H1 (cell line): ENCODE measurements around the gene HRH1. TPM values are rescaled to one million over a fixed set of nuclear protein-coding genes. Genes with fewer than 3 reads are reported as not detected.

Experiments used
- CTCF ChIA-PET: fragments of 300-600 bp; sonication (Branson Sonifier 250); formaldehyde crosslinking; loops from one replicate; lab custom pipeline; 2021; ENCODE audit not compliant: partially characterized antibody; lab: Charles Lee
- POLR2A ChIA-PET: fragments of 300-600 bp; sonication (Branson Sonifier 250); formaldehyde crosslinking; loops from one replicate; lab custom pipeline; 2021; ENCODE audit warnings: inconsistent platforms; ENCODE audit not compliant: partially characterized antibody; lab: Charles Lee
- DNase-seq, 2 experiments: peaks; one replicate each; pipeline versions ENCODE4 v3.0.0 to v3.0.0-alpha.2; 2010 to 2022; ENCODE audit warnings: low spot score in 2 of 2, low read depth in 1 of 2, mixed read lengths in 1 of 2
- FAIRE-seq: peaks from 2 replicates; lab custom pipeline; 2011; peaks lifted over from hg19 to GRCh38; lab: Jason Lieb, UNC
- H2AFZ ChIP-seq: 2 replicates; pipeline ENCODE4 v1.8.1; 2012; ENCODE audit warnings: low read length, inconsistent platforms
- H2AK5ac ChIP-seq: 2 replicates; pipeline ENCODE4 v1.6.1; 2013; ENCODE audit warnings: low read depth, low read length
- H2BK120ac ChIP-seq: replicated peaks from 2 replicates; pipeline ENCODE3; 2013; ENCODE audit warnings: low read depth, low read length, inconsistent platforms
- H2BK12ac ChIP-seq: 2 replicates; pipeline ENCODE4 v1.6.1; 2013; ENCODE audit warnings: low read depth, low read length
- H2BK15ac ChIP-seq: 2 replicates; pipeline ENCODE4 v1.6.1; 2013; ENCODE audit warnings: low read length
- H2BK20ac ChIP-seq: 2 replicates; pipeline ENCODE4 v1.6.1; 2013; ENCODE audit warnings: low read length
- H2BK5ac ChIP-seq: 2 replicates; pipeline ENCODE4 v1.6.1; 2013; ENCODE audit warnings: low read depth, low read length
- H3K14ac ChIP-seq: 2 replicates; pipeline ENCODE4 v1.6.1; 2013; ENCODE audit warnings: inconsistent platforms; ENCODE audit not compliant: insufficient read length
- H3K18ac ChIP-seq: 2 replicates; pipeline ENCODE4 v1.6.1; 2013; ENCODE audit warnings: low read length; ENCODE audit errors: extremely low read depth
- H3K23ac ChIP-seq: 2 replicates; pipeline ENCODE4 v1.6.1; 2013; ENCODE audit warnings: inconsistent platforms; ENCODE audit not compliant: insufficient read length
- H3K23me2 ChIP-seq: 2 replicates; pipeline ENCODE4 v1.6.1; 2013; ENCODE audit warnings: low read depth, low read length
- H3K27ac ChIP-seq: 2 replicates; pipeline ENCODE4 v1.6.1; 2011; ENCODE audit warnings: low read depth, low read length, inconsistent platforms
- H3K27me3 ChIP-seq, 4 experiments: replicated peaks in 1 of 4; 1 replicate in 1 of 4; 2 replicates in 3 of 4; pipeline versions ENCODE4 v1.6.1 to v1.8.1; 2011 to 2013; ENCODE audit warnings: low read length in 3 of 4, mild to moderate bottlenecking in 3 of 4, inconsistent platforms in 2 of 4, mixed read lengths in 2 of 4, moderate library complexity in 1 of 4; ENCODE audit not compliant: control insufficient read depth in 3 of 4, insufficient read depth in 3 of 4; ENCODE audit errors: extremely low read depth in 1 of 4
- H3K36me3 ChIP-seq, 4 experiments: 2 replicates each; pipeline versions ENCODE4 v1.6.1 to v1.8.1; 2011 to 2013; ENCODE audit warnings: mild to moderate bottlenecking in 4 of 4, low read length in 3 of 4, moderate library complexity in 2 of 4, control low read depth in 1 of 4, inconsistent platforms in 1 of 4; ENCODE audit not compliant: insufficient read depth in 4 of 4, control insufficient read depth in 2 of 4
- H3K4ac ChIP-seq: replicated peaks from 2 replicates; pipeline ENCODE3; 2013; ENCODE audit warnings: low read length, low read depth, mixed read lengths, inconsistent platforms; ENCODE audit not compliant: insufficient read length
- H3K4me1 ChIP-seq, 4 experiments: replicated peaks in 1 of 4; 1 replicate in 1 of 4; 2 replicates in 3 of 4; pipeline versions ENCODE4 v1.6.1 to v1.8.1; 2011 to 2013; ENCODE audit warnings: low read length in 3 of 4, inconsistent platforms in 2 of 4, mixed read lengths in 1 of 4; ENCODE audit not compliant: insufficient read depth in 4 of 4, control insufficient read depth in 3 of 4
- H3K4me2 ChIP-seq, 2 experiments: 2 replicates each; pipeline versions ENCODE4 v1.6.1 to v1.8.1; 2011 to 2013; ENCODE audit warnings: low read depth in 2 of 2, low read length in 2 of 2, control low read depth in 1 of 2, inconsistent platforms in 1 of 2, mild to moderate bottlenecking in 1 of 2; ENCODE audit not compliant: insufficient read depth in 1 of 2
- H3K4me3 ChIP-seq, 4 experiments: fragments of 200-600, 300-600 bp in 1 of 4; sonication (generic), shearing (Covaris generic), sonication (Bioruptor Twin) in 1 of 4; 2 replicates each; pipeline versions ENCODE4 v1.5.1 to v1.8.1; 2011 to 2016; ENCODE audit warnings: low read length in 4 of 4, low read depth in 3 of 4, control low read depth in 2 of 4, inconsistent platforms in 2 of 4, mild to moderate bottlenecking in 2 of 4, mixed read lengths in 1 of 4, moderate library complexity in 1 of 4; ENCODE audit not compliant: insufficient read depth in 2 of 4; ENCODE audit errors: extremely low read depth in 1 of 4
- H3K56ac ChIP-seq: replicated peaks from 2 replicates; pipeline ENCODE3; 2013; ENCODE audit warnings: low read depth, mild to moderate bottlenecking, mixed read lengths, low read length, inconsistent platforms; ENCODE audit not compliant: insufficient read length
- H3K79me1 ChIP-seq: 2 replicates; pipeline ENCODE4 v1.6.1; 2013; ENCODE audit warnings: low read depth, low read length, control low read depth
- H3K79me2 ChIP-seq, 2 experiments: 2 replicates each; pipeline versions ENCODE4 v1.6.1 to v1.8.1; 2012 to 2013; ENCODE audit warnings: low read length in 2 of 2, mild to moderate bottlenecking in 2 of 2, inconsistent platforms in 1 of 2; ENCODE audit not compliant: insufficient read depth in 2 of 2, control insufficient read depth in 1 of 2
- H3K9ac ChIP-seq, 4 experiments: replicated peaks in 1 of 4; 1 replicate in 1 of 4; 2 replicates in 3 of 4; pipeline versions ENCODE4 v1.6.1 to v1.8.1; 2011 to 2013; ENCODE audit warnings: low read depth in 3 of 4, low read length in 3 of 4, control low read depth in 2 of 4, mild to moderate bottlenecking in 2 of 4, moderate library complexity in 2 of 4, inconsistent platforms in 1 of 4; ENCODE audit errors: extremely low read depth in 1 of 4
- H3K9me3 ChIP-seq, 2 experiments: 2 replicates each; pipeline versions ENCODE4 v1.6.1 to v1.8.1; 2012 to 2013; ENCODE audit warnings: mild to moderate bottlenecking in 2 of 2, moderate library complexity in 2 of 2, control low read depth in 1 of 2, inconsistent platforms in 1 of 2, low read depth in 1 of 2, low read length in 1 of 2, mixed read lengths in 1 of 2; ENCODE audit not compliant: insufficient read depth in 2 of 2
- H4K20me1 ChIP-seq, 2 experiments: replicated peaks in 1 of 2; 2 replicates each; pipeline versions ENCODE3 to v1.8.1; 2011 to 2013; ENCODE audit warnings: inconsistent platforms in 2 of 2, low read length in 2 of 2, mild to moderate bottlenecking in 1 of 2; ENCODE audit not compliant: insufficient read depth in 2 of 2, control insufficient read depth in 1 of 2
- H4K5ac ChIP-seq: 2 replicates; pipeline ENCODE4 v1.6.1; 2013; ENCODE audit warnings: low read length, low read depth, mixed read lengths, inconsistent platforms; ENCODE audit not compliant: insufficient read length
- H4K8ac ChIP-seq: 2 replicates; pipeline ENCODE4 v1.8.0; 2013; ENCODE audit warnings: mild to moderate bottlenecking, moderate library complexity, low read length, inconsistent platforms; ENCODE audit not compliant: insufficient read depth; ENCODE audit errors: extremely low read depth
- H4K91ac ChIP-seq: replicated peaks from 2 replicates; pipeline ENCODE3; 2013; ENCODE audit warnings: low read length, mixed read lengths, inconsistent platforms; ENCODE audit not compliant: insufficient read length
- SUZ12 ChIP-seq: fragments of 200-600 bp; sonication (generic); IDR thresholded peaks from 2 replicates; pipeline ENCODE4 v1.6.1; 2012; ENCODE audit warnings: mild to moderate bottlenecking, inconsistent platforms, low read length, moderate library complexity, mixed read lengths
- TAF1 ChIP-seq: IDR thresholded peaks from 2 replicates; pipeline ENCODE4 v1.6.1; 2011; ENCODE audit warnings: mild to moderate bottlenecking, low read depth, low read length
- TAF7 ChIP-seq: optimal IDR thresholded peaks from 2 replicates; pipeline ENCODE3; 2011; ENCODE audit warnings: low read depth, mild to moderate bottlenecking, inconsistent platforms, low read length, moderate library complexity, borderline replicate concordance
- WGBS, 2 experiments: shearing (Covaris generic) in 1 of 2; methylation state at CpG; one replicate each; pipeline versions ENCODE4 v1.1.6 to v1.1.7; 2013 to 2015; ENCODE audit warnings: low lambda C conversion rate in 2 of 2, mixed read lengths in 2 of 2, inconsistent platforms in 1 of 2, low coverage in 1 of 2, missing lambda C conversion rate in 1 of 2; ENCODE audit not compliant: insufficient replicate concordance in 2 of 2, insufficient coverage in 1 of 2, insufficient read length in 1 of 2; ENCODE audit errors: extremely low coverage in 1 of 2, missing lambda C conversion rate in 1 of 2; 5-methylcytosine and 5-hydroxymethylcytosine counted together
- polyA plus RNA-seq, 7 experiments: library from polyadenylated mRNA; depleted of rRNA in 3 of 7; stranded (reverse) in 5 of 7; unstranded in 2 of 7; fragments of >200 nt in 5 of 7; fragments of 200-250 nt in 2 of 7; gene quantifications; 1 replicate in 5 of 7; 2 replicates in 1 of 7; 4 replicates in 1 of 7; pipeline versions ENCODE4 v1.2.1 to v1.2.3, GENCODE V29; 2011 to 2013; ENCODE audit warnings: missing spikeins in 2 of 7, mixed read lengths in 2 of 7
- total RNA-seq: library from RNA; stranded (reverse); fragmentation: NEBNext Ultra II Directional; extraction: Animal tissue kit (Norgen Biotek cat#: 25700); gene quantifications from 2 replicates; pipeline ENCODE4 v1.2.1, GENCODE V29; 2021

Gene HRH1
- total and polyA plus RNA-seq, 2 of the 8 experiments (the other 6 are each of a cell fraction or from before 2014, with no cell fraction given) = 0.11 TPM; not detected in 1

- H3K79me2 ChIP-seq = no peaks in the 10 kb centered on the region
- H3K36me3 ChIP-seq = no peaks in the 10 kb centered on the region
- H2BK12ac ChIP-seq = no peak overlapping the region
- no peaks in the 10 kb centered on the region for H3K9me3 ChIP-seq
- H3K9ac ChIP-seq = no peak overlapping the region
- peaks cover 5% of the 10 kb centered on the region; the same call in 1 of the 2 replicates for H3K23me2 ChIP-seq
- H3K79me1 ChIP-seq = no peaks in the 10 kb centered on the region
- H3K27me3 ChIP-seq = no peaks in the 10 kb centered on the region; a peak in 1 of 7 replicates
- DNase-seq (no peak), FAIRE-seq (no peak)
- no peak overlapping the region for H3K27ac ChIP-seq
- no peak overlapping the region for H3K18ac ChIP-seq
- H3K4me2 ChIP-seq = no peak overlapping the region
- 89% methylated on average over 7 of the region's 8 CpGs; no CpG with 5 or more reads in 1 of the 2 experiments for WGBS, 2 experiments
- no peak overlapping the region for H3K4ac ChIP-seq
- H4K91ac ChIP-seq = no peak overlapping the region
- H2AK5ac ChIP-seq = no peak overlapping the region
- no peak overlapping the region for H3K4me3 ChIP-seq
- no peak overlapping the region for H2BK5ac ChIP-seq
- no peak overlapping the region for H4K5ac ChIP-seq
- H4K20me1 ChIP-seq = peaks cover 0 to 2% of the 10 kb centered on the region in 2 experiments
- ChIA-PET POLR2A (interaction anchor here (0.8 kb wide), 1 partner anchor 26 kb away, joined by 3 read pairs; no protein-coding TSS in a partner anchor), CTCF (interaction anchor here (1.0 to 3.2 kb wide), 3 partner anchors 11 to 17 kb away, joined by 3 to 15 read pairs (median 6); no protein-coding TSS in a partner anchor)
- H2BK15ac ChIP-seq = no peak overlapping the region
- H3K4me1 ChIP-seq = no peaks in the 10 kb centered on the region; a peak in 1 of 7 replicates
- H3K14ac ChIP-seq = no peak overlapping the region
- H4K8ac ChIP-seq = no peak overlapping the region
- H3K56ac ChIP-seq = no peak overlapping the region
- H3K23ac ChIP-seq = no peak overlapping the region
- no peak overlapping the region for H2BK20ac ChIP-seq
- TF ChIP-seq TAF1 (no peak), TAF7 (no peak), SUZ12 (no peak)
- H2BK120ac ChIP-seq = no peak overlapping the region
- H2AFZ ChIP-seq = no peak overlapping the region
Observed at GRCh38 chr3:11247362-11247761, 93.1 kb downstream of the HRH1 start.
